ENCODE results near the gene PGK1. TPM values are rescaled to one million over a fixed set of nuclear protein-coding genes. Genes with fewer than 3 reads are reported as not detected.

PGK1 gene
- total and polyA plus RNA-seq, 9 of the 15 experiments (the other 6 are each of a cell fraction or from before 2014, with no cell fraction given), result 199 to 1,378 (median 378) TPM

DNA sequence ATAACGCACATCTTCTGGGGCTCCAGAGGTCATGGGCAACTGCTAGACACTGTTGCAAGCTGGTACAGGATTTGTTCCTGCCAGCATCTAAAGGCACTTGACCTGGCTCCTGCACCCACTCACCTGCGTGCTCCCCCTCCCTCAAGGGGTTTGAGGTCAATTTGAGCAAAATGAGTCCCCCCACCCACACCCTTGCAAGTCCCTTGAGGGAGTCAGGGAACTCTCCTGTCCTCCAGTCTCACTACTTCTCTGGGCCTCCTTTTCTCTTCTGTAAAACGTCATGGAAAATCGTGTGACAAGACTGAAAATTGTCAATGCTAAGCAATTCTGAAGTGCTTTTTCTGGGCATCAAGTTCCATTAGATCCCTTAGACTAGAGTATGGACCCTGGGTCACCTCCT, 39.9 kb upstream of the PGK1 start:
- no peak overlapping the region for H3K4me2 ChIP-seq (ENCODE audit: insufficient read depth, low read length)

More for the DNA sequence above, 39.9 kb upstream of the PGK1 start:
- H4K20me1 ChIP-seq (replicated peaks; ENCODE audit: control insufficient read depth, insufficient read depth, low read length), result no peaks in the 10 kb centered on the region
- DNase-seq (ENCODE audit: extremely low read depth in 1 of 4, low spot score in 3 of 4) (no peak), ATAC-seq (no peak), FAIRE-seq (no peak)
- H3K9ac ChIP-seq (ENCODE audit: insufficient read depth in 1 of 2, low read depth in 2 of 2, low read length in 2 of 2), result no peak overlapping the region
- no peak overlapping the region for H2AFZ ChIP-seq (ENCODE audit: low read depth, low read length)
- BruUV-seq (replicated peaks), result no TSS peak
- no peaks in the 10 kb centered on the region for H3K9me3 ChIP-seq (replicated peaks; ENCODE audit: control insufficient read depth, insufficient read depth, low read depth, low read length)
- ChIA-PET POLR2A (no interaction called here), CTCF (ENCODE audit: low intra/inter-chr PET ratio) (no interaction called here)
- intact Hi-C loops (cut with micrococcal nuclease), result no loop called here
- 0% methylated on average over 3 of the region's 4 CpGs for WGBS (ENCODE audit: insufficient coverage, low coverage, missing lambda C conversion rate)
- in situ Hi-C loops (cut with MboI), result no loop called here
- no peak overlapping the region for H3K27ac ChIP-seq (ENCODE audit: extremely low read depth, low read depth, low read length)
- H3K27me3 ChIP-seq (ENCODE audit: control insufficient read depth in 2 of 2, insufficient read depth in 2 of 2, low read length in 2 of 2), result no peaks in the 10 kb centered on the region
- H3K36me3 ChIP-seq (ENCODE audit: control insufficient read depth, insufficient read depth, low read length), result no peaks in the 10 kb centered on the region
- H3K4me3 ChIP-seq, result no peak overlapping the region
- H3K9me1 ChIP-seq (ENCODE audit: control insufficient read depth, insufficient read depth, low read length), result no peaks in the 10 kb centered on the region
- H3K79me2 ChIP-seq (ENCODE audit: control insufficient read depth, insufficient read depth, low read length), result no peaks in the 10 kb centered on the region
- H3K4me1 ChIP-seq (replicated peaks in 1 of 2; ENCODE audit: control insufficient read depth in 2 of 2, insufficient read depth in 2 of 2, low read length in 2 of 2), result no peaks in the 10 kb centered on the region
- TF ChIP-seq, protein P1, sequence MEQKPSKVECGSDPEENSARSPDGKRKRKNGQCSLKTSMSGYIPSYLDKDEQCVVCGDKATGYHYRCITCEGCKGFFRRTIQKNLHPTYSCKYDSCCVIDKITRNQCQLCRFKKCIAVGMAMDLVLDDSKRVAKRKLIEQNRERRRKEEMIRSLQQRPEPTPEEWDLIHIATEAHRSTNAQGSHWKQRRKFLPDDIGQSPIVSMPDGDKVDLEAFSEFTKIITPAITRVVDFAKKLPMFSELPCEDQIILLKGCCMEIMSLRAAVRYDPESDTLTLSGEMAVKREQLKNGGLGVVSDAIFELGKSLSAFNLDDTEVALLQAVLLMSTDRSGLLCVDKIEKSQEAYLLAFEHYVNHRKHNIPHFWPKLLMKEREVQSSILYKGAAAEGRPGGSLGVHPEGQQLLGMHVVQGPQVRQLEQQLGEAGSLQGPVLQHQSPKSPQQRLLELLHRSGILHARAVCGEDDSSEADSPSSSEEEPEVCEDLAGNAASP (IDR thresholded peaks at IDR 0.05), result no peak
- TF ChIP-seq ZNF175 (CRISPR knock-in tag; IDR thresholded peaks at IDR 0.05; ENCODE audit: low read depth), result no peak
- no peak for TF ChIP-seq HNRNPK (IDR thresholded peaks at IDR 0.05; ENCODE audit: low read depth, low read length, poor library complexity, severe bottlenecking)
- TF ChIP-seq, protein P2, sequence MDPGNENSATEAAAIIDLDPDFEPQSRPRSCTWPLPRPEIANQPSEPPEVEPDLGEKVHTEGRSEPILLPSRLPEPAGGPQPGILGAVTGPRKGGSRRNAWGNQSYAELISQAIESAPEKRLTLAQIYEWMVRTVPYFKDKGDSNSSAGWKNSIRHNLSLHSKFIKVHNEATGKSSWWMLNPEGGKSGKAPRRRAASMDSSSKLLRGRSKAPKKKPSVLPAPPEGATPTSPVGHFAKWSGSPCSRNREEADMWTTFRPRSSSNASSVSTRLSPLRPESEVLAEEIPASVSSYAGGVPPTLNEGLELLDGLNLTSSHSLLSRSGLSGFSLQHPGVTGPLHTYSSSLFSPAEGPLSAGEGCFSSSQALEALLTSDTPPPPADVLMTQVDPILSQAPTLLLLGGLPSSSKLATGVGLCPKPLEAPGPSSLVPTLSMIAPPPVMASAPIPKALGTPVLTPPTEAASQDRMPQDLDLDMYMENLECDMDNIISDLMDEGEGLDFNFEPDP (CRISPR knock-in tag; IDR thresholded peaks at IDR 0.05), result no peak
- TF ChIP-seq, protein P3, sequence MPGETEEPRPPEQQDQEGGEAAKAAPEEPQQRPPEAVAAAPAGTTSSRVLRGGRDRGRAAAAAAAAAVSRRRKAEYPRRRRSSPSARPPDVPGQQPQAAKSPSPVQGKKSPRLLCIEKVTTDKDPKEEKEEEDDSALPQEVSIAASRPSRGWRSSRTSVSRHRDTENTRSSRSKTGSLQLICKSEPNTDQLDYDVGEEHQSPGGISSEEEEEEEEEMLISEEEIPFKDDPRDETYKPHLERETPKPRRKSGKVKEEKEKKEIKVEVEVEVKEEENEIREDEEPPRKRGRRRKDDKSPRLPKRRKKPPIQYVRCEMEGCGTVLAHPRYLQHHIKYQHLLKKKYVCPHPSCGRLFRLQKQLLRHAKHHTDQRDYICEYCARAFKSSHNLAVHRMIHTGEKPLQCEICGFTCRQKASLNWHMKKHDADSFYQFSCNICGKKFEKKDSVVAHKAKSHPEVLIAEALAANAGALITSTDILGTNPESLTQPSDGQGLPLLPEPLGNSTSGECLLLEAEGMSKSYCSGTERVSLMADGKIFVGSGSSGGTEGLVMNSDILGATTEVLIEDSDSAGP (CRISPR knock-in tag; IDR thresholded peaks at IDR 0.05), result no peak
- no peak for TF ChIP-seq RFX5 (IDR thresholded peaks at IDR 0.05; ENCODE audit: low read depth, low read length)
- TF ChIP-seq SMARCE1 (IDR thresholded peaks at IDR 0.05), result no peak
- TF ChIP-seq, protein P4, sequence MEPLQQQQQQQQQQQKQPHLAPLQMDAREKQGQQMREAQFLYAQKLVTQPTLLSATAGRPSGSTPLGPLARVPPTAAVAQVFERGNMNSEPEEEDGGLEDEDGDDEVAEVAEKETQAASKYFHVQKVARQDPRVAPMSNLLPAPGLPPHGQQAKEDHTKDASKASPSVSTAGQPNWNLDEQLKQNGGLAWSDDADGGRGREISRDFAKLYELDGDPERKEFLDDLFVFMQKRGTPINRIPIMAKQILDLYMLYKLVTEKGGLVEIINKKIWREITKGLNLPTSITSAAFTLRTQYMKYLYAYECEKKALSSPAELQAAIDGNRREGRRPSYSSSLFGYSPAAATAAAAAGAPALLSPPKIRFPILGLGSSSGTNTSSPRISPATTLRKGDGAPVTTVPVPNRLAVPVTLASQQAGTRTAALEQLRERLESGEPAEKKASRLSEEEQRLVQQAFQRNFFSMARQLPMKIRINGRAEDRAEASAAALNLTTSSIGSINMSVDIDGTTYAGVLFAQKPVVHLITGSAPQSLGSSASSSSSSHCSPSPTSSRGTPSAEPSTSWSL (CRISPR knock-in tag; IDR thresholded peaks at IDR 0.05; ENCODE audit: borderline replicate concordance), result no peak
- no peak for TF ChIP-seq FOXM1 (IDR thresholded peaks at IDR 0.05; ENCODE audit: low read depth)
- no peak for TF ChIP-seq FOXM1 (CRISPR knock-in tag; IDR thresholded peaks at IDR 0.05; ENCODE audit: low read depth)
- no peak for TF ChIP-seq ZNF764 (CRISPR knock-in tag; IDR thresholded peaks at IDR 0.05; ENCODE audit: low read depth)
- TF ChIP-seq ILF3 (IDR thresholded peaks at IDR 0.05; ENCODE audit: borderline replicate concordance), result no peak
- TF ChIP-seq MAFG (tag; conservative IDR thresholded peaks at IDR 0.05), result no peak
- no peak for TF ChIP-seq NUFIP1 (IDR thresholded peaks at IDR 0.05; ENCODE audit: partially characterized antibody)
- TF ChIP-seq ZEB2 (IDR thresholded peaks at IDR 0.05), result no peak
- TF ChIP-seq HLTF (IDR thresholded peaks at IDR 0.05), result no peak
- no peak for TF ChIP-seq RBM34 (IDR thresholded peaks at IDR 0.05; ENCODE audit: borderline replicate concordance, insufficient read depth, low read length)

Measured in K562 (cell line).